Mesothelial cell of epicardium (in vitro differentiated cells): ENCODE data around the gene ZNF235. TPM values are rescaled to one million over a fixed set of nuclear protein-coding genes. Genes with fewer than 3 reads are reported as not detected.
A peak's percentile ranks its signal among the peaks of the same experiment; 100 is the strongest.
"Not testable (repeated sequence)": the region's sequence is repeated elsewhere in the genome, so short reads cannot be mapped to it uniquely, and the experiment has no call there.

Experiments used
- DNase-seq, 2 experiments: peaks; one replicate each; pipeline ENCODE4 v3.0.0; 2021; ENCODE audit warnings: low spot score in 2 of 2; ENCODE audit not compliant: unreplicated experiment in 2 of 2
- H3K27ac Mint-ChIP-seq: 2 replicates; pipeline ENCODE4 v1.8.0; 2021; ENCODE audit warnings: mixed read lengths
- H3K27me3 Mint-ChIP-seq: 2 replicates; pipeline ENCODE4 v1.8.0; 2021; ENCODE audit warnings: low read depth, mixed read lengths
- H3K36me3 Mint-ChIP-seq: 2 replicates; pipeline ENCODE4 v1.8.0; 2021; ENCODE audit warnings: mixed read lengths
- H3K4me1 Mint-ChIP-seq: 2 replicates; pipeline ENCODE4 v1.8.0; 2021; ENCODE audit warnings: mixed read lengths
- H3K4me3 Mint-ChIP-seq: 2 replicates; pipeline ENCODE4 v1.8.0; 2021; ENCODE audit warnings: mild to moderate bottlenecking, moderate library complexity, mixed read lengths
- H3K9me3 Mint-ChIP-seq: 2 replicates; pipeline ENCODE4 v1.8.0; 2021; ENCODE audit warnings: mixed read lengths
- CTCF ChIP-seq: fragments of 200-600 bp; sonication (generic); IDR thresholded peaks from one replicate; pipeline ENCODE4 v1.5.0; 2021; ENCODE audit warnings: antibody characterized with exemption; ENCODE audit not compliant: unreplicated experiment
- total RNA-seq: library from RNA; stranded (reverse); gene quantifications from 3 replicates; pipeline ENCODE4 v1.2.1, GENCODE V29; 2021

Gene ZNF235
- total RNA-seq, result 12.5 to 14.0 TPM (median 13.2 TPM) in 3 replicates

- H3K9me3 Mint-ChIP-seq, result peaks cover 31% of the 10 kb centered on the region
- TF ChIP-seq CTCF, result no peak
- H3K27ac Mint-ChIP-seq, result peak within 1 kb of the TSS; percentile 96
- H3K4me3 Mint-ChIP-seq, result peak within 1 kb of the TSS; percentile 90
- H3K4me1 Mint-ChIP-seq, result peaks cover 11% of the 10 kb centered on the region
- DNase-seq, result peak; percentile 58 to 78
- H3K27me3 Mint-ChIP-seq, result no peaks in the 10 kb centered on the region
- peaks cover 18% of the 10 kb centered on the region for H3K36me3 Mint-ChIP-seq
These were observed at the start of gene ZNF235 for GRCh38 chr19:44304659-44305193. TSS of gene ZNF235 (minus strand) at chr19:44305025. CDS start at chr19:44303404, 1,621 bp downstream.

GRCh38 chr19:44346556-44346955, 41.7 kb upstream of the ZNF235 start:
- H3K27me3 Mint-ChIP-seq, result no peaks in the 10 kb centered on the region
- no peak overlapping the region for H3K4me3 Mint-ChIP-seq
- TF ChIP-seq CTCF, result no peak
- no peak for DNase-seq
- H3K27ac Mint-ChIP-seq, result no peak overlapping the region
- no peaks in the 10 kb centered on the region for H3K4me1 Mint-ChIP-seq
- peaks cover 84% of the 10 kb centered on the region for H3K36me3 Mint-ChIP-seq
- H3K9me3 Mint-ChIP-seq, result peaks cover 66% of the 10 kb centered on the region

- no peak for DNase-seq
- peaks cover 87% of the 10 kb centered on the region for H3K36me3 Mint-ChIP-seq
- H3K4me1 Mint-ChIP-seq, result no peaks in the 10 kb centered on the region
- no peak overlapping the region for H3K27ac Mint-ChIP-seq
- no peaks in the 10 kb centered on the region for H3K27me3 Mint-ChIP-seq
- TF ChIP-seq CTCF, result no peak
- peaks cover 67% of the 10 kb centered on the region for H3K9me3 Mint-ChIP-seq
- no peak overlapping the region for H3K4me3 Mint-ChIP-seq
These were observed 41.1 kb upstream of the ZNF235 start for GRCh38 chr19:44345959-44346358.

GRCh38 chr19:44344255-44344654, 39.4 kb upstream of the ZNF235 start:
- Mint-ChIP-seq H3K4me1 (no peaks in the 10 kb centered on the region), H3K9me3 (peaks cover 59% of the 10 kb centered on the region), H3K4me3 (no peak overlapping the region), H3K27me3 (no peaks in the 10 kb centered on the region), H3K27ac (no peak overlapping the region), H3K36me3 (peaks cover 85% of the 10 kb centered on the region)
- no peak for TF ChIP-seq CTCF
- no peak for DNase-seq

GRCh38 chr19:44341794-44342193, 37.0 kb upstream of the ZNF235 start:
- no peak for TF ChIP-seq CTCF
- Mint-ChIP-seq H3K4me1 (no peaks in the 10 kb centered on the region), H3K27ac (no peak overlapping the region), H3K9me3 (peaks cover 58% of the 10 kb centered on the region), H3K4me3 (no peak overlapping the region), H3K27me3 (no peaks in the 10 kb centered on the region), H3K36me3 (peaks cover 88% of the 10 kb centered on the region)
- DNase-seq, result no peak

GRCh38 chr19:44334639-44335038, 29.8 kb upstream of the ZNF235 start:
- not testable (repeated sequence) for H3K27me3 Mint-ChIP-seq, H3K4me3 Mint-ChIP-seq, H3K4me1 Mint-ChIP-seq, DNase-seq, H3K27ac Mint-ChIP-seq
- Mint-ChIP-seq H3K36me3 (peaks cover 95% of the 10 kb centered on the region), H3K9me3 (peaks cover 79% of the 10 kb centered on the region)
